Fibroblast of pulmonary artery (primary cell): Measurements from ENCODE around the gene TCTN2.

Experiments
- DNase-seq: peaks from one replicate; pipeline ENCODE4 v3.0.0-alpha.2; 2010; ENCODE audit warnings: low read depth
- H3K4me3 ChIP-seq: replicated peaks from 2 replicates; pipeline ENCODE4 v1.5.1; 2011; ENCODE audit warnings: low read depth, mild to moderate bottlenecking, control low read depth, low read length, moderate library complexity
- CTCF ChIP-seq: IDR thresholded peaks from 2 replicates; pipeline ENCODE4 v1.5.1; 2011; ENCODE audit warnings: mild to moderate bottlenecking, control low read depth, low read length, inconsistent platforms; ENCODE audit errors: missing control alignments

Gene TCTN2

DNA sequence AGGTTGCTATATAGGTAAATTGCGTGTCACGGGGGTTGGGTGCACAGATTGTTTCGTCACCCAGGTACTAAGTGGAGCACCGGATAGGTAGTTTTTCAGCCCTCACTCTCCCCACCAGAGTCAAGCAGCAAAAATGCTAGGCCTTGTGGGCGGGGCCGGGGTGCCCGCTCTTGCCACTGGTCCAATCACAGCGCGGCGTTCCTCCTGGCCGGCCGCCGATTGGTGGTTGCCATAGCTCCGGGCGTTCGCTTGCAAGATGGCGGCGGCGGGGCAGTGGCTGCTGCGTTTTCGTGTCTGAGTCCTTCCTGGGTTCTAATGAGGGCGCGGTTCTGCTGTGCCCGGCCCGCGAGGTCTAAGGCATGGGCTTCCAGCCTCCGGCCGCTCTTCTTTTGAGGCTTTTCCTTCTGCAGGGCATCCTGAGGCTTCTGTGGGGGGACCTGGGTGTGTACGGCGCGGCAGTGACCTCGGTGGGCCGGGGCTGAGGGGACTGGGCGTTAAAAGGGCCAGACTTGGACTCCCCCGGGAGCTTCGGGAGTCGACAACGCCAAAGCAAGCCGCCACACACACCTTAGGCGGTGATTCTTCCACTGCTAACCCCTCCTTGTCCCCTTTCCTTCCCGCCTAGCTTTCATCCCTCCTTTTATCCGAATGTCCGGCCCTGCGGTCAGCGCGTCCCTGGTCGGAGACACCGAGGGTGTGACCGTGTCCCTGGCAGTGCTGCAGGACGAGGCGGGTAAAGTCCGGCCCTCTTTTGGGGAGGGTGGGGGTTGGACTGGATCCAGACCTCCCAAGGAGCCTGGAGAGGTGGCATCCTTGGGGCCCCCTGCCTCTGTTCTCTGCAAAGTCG lies at the start of gene TCTN2:
TCTN2 (plus strand) TSS at position 232 of the 847 bp plus-strand sequence; CDS start at position 360, 128 bp downstream.
- no peak for TF ChIP-seq CTCF
- DNase-seq: peak; percentile 90
- H3K4me3 ChIP-seq: peak within 1 kb of the TSS; percentile 66

- DNase-seq: no peak
Measured at GRCh38 chr12:123621619-123622530, 49.0 kb upstream of the TCTN2 start.

DNA sequence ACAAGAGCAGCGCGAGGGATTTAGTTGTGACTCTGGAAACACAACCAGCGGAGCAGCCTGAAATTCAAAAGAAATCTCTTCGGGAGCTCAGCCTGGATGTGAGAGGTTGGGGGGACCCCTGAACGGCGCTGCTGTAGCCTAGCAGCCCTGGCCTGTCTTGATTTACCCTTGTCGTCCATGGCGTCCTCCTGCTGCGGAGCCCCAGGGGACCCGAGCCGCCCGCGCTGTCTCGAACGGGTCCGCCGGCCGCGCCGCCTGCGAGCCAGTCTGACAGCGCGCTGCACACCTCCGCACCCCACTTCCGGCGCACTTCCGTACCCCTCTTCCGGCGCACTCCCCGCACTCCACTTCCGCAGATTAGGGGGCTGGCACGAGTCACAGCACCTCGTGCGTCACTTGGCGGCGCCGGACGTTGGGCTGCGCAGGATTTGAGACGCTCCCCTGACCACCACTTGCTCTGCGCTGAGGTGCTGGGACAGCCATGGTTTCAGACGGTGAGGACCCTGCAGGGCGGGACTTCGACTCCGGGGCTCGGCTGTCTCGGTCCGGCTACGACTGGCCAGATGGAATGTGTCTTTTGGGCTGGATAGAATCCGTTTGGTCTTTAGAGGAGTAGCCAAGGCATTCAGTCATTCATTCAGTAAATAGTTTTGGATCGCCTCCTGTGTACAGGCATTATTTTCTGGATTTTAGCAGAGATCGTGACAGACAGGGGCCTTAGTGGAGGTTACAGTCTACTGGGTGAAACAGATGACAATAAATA lies 37.4 kb upstream of the TCTN2 start, which contains the start of the genes EIF2B1 and GTF2H3:
EIF2B1 (minus strand) TSS at position 308 of the 763 bp plus-strand sequence; CDS start at position 179, 129 bp downstream.
GTF2H3 (plus strand) TSS at position 451 of the 763 bp plus-strand sequence; CDS start at position 482, 31 bp downstream.
- DNase-seq: peak; percentile 96
- peak within 1 kb of the TSS; percentile 86 for H3K4me3 ChIP-seq
- TF ChIP-seq CTCF: no peak

More at GRCh38 chr12:123621619-123622530, 49.0 kb upstream of the TCTN2 start:
- no peak overlapping the region for H3K4me3 ChIP-seq
- no peak for TF ChIP-seq CTCF

GRCh38 chr12:123634142-123634561 lies 36.8 kb upstream of the TCTN2 start:
- peak overlapping the region; percentile 86 for H3K4me3 ChIP-seq
- no peak for DNase-seq
- TF ChIP-seq CTCF: no peak

DNA sequence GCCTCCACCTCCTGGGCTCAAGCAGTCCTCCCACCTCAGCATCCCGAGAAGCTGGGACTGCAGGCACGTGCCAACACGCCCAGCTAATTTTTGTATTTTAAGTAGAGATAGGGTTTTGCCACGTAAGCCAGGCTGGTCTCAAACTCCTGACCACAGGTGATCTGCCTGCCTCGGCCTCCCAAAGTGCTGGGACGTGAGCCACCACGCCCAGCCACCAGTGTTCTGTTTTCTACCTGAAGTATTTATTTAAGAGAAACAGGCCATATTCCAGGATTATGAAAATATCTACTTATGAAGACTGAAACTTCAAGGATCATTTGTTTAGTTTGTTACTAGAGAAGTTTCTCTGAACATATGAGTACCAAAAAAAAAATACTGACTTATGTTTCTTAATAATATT lies 27.0 kb upstream of the TCTN2 start:
- DNase-seq: no peak
- no peak for TF ChIP-seq CTCF
- H3K4me3 ChIP-seq: no peak overlapping the region

GRCh38 chr12:123645380-123645779 lies 25.5 kb upstream of the TCTN2 start:
- no peak overlapping the region for H3K4me3 ChIP-seq
- DNase-seq: no peak
- TF ChIP-seq CTCF: no peak
